Right lobe of liver (tissue), 4 donors: Measurements from ENCODE around the gene DMRTC2.

ENCODE experiments used
- CTCF ChIP-seq, 4 donors: fragments of 200-600 bp in 3 of 4; fragments of 450-650 bp in 1 of 4; IDR thresholded peaks; one replicate each; pipeline versions ENCODE4 v1.5.1 to v1.8.0; 2016 to 2022; ENCODE audit warnings: antibody characterized with exemption in 4 of 4, mild to moderate bottlenecking in 2 of 4
- POLR2A ChIP-seq: fragments of 450-650 bp; IDR thresholded peaks from one replicate; pipeline ENCODE4 v1.6.1; 2017; ENCODE audit warnings: antibody characterized with exemption, mild to moderate bottlenecking
- donor health status: DM: no; HTN: no; CAD: no.
- donor health status: DM: no; HTN: no; CAD: no.
- donor health status: DM: no; HTN: yes; CAD: no.

- TF ChIP-seq CTCF (IDR thresholded peaks at IDR 0.05) (no peak), POLR2A (no peak)
Measured at GRCh38 chr19:41813911-41814310, 30.9 kb upstream of the DMRTC2 start.
